B cell (primary cell): ENCODE measurements around the gene ALDH3A1. TPM values are rescaled to one million over a fixed set of nuclear protein-coding genes. Genes with fewer than 3 reads are reported as not detected.

ENCODE experiments used
- ATAC-seq: fragments of 200-7000 bp; cut with Tn5 transposase; one replicate; pipeline ENCODE4 v1.10.0; 2021; ENCODE audit warnings: low read depth, mild to moderate bottlenecking, moderate number of reproducible peaks, moderate library complexity
- CTCF ChIA-PET: fragments of 350-600 bp; sonication (Branson Sonifier 250); formaldehyde crosslinking; loops from one replicate; lab custom pipeline; 2021; ENCODE audit warnings: antibody characterized with exemption, inconsistent platforms; lab: Charles Lee
- POLR2A ChIA-PET: fragments of 350-600 bp; sonication (Branson Sonifier 250); formaldehyde crosslinking; loops from one replicate; lab custom pipeline; 2021; ENCODE audit warnings: antibody characterized with exemption; lab: Charles Lee
- DNase-seq: peaks from one replicate; pipeline ENCODE4 v3.0.0; 2013
- H2AFZ ChIP-seq: 2 replicates; pipeline ENCODE4 v1.6.1; 2012; ENCODE audit warnings: mild to moderate bottlenecking, low read depth, low read length; ENCODE audit not compliant: insufficient read depth, poor library complexity, severe bottlenecking
- H3K27ac ChIP-seq, 2 donors: 1 replicate in 1 of 2; 2 replicates in 1 of 2; pipeline ENCODE4 v1.5.1; 2012 to 2013; ENCODE audit warnings: low read length in 2 of 2, mild to moderate bottlenecking in 2 of 2, moderate library complexity in 1 of 2
- H3K27me3 ChIP-seq, 4 experiments: fragments of 200-600 bp in 1 of 4; sonication (generic) in 1 of 4; replicated peaks in 1 of 4; 1 replicate in 2 of 4; 2 replicates in 2 of 4; pipeline versions ENCODE4 v1.6.1 to v1.7.0; 2013 to 2016; ENCODE audit warnings: low read length in 3 of 4, mild to moderate bottlenecking in 2 of 4, mixed read lengths in 1 of 4, moderate library complexity in 1 of 4; ENCODE audit not compliant: insufficient read depth in 4 of 4, control insufficient read depth in 3 of 4; ENCODE audit errors: control extremely low read depth in 1 of 4
- H3K36me3 ChIP-seq, 2 experiments: replicated peaks in 1 of 2; 1 replicate in 1 of 2; 2 replicates in 1 of 2; pipeline versions ENCODE4 v1.6.1 to v1.7.1; 2013; ENCODE audit warnings: low read length in 1 of 2; ENCODE audit not compliant: insufficient read depth in 2 of 2, control insufficient read depth in 1 of 2; ENCODE audit errors: control extremely low read depth in 1 of 2, extremely low read depth in 1 of 2
- H3K4me1 ChIP-seq, 2 donors: fragments of 200-600 bp in 1 of 2; sonication (generic) in 1 of 2; 1 replicate in 1 of 2; 2 replicates in 1 of 2; pipeline versions ENCODE4 v1.5.1 to v1.6.1; 2013 to 2017; ENCODE audit warnings: low read length in 2 of 2; ENCODE audit not compliant: control insufficient read depth in 2 of 2, insufficient read depth in 2 of 2
- H3K4me2 ChIP-seq: replicated peaks from 2 replicates; pipeline ENCODE3; 2012; ENCODE audit warnings: mild to moderate bottlenecking, low read depth, low read length; ENCODE audit not compliant: poor library complexity, severe bottlenecking
- H3K4me3 ChIP-seq, 5 experiments: fragments of 200-600 bp in 1 of 5; sonication (generic) in 1 of 5; 1 replicate in 3 of 5; 2 replicates in 2 of 5; pipeline versions ENCODE4 v1.5.1 to v1.7.0; 2011 to 2016; ENCODE audit warnings: low read length in 4 of 5, mild to moderate bottlenecking in 4 of 5, low read depth in 2 of 5, control low read depth in 1 of 5, moderate library complexity in 1 of 5; ENCODE audit not compliant: insufficient read depth in 1 of 5; ENCODE audit errors: control extremely low read depth in 1 of 5, extremely low read depth in 1 of 5
- H3K79me2 ChIP-seq: fragments of 200-600 bp; sonication (generic); one replicate; pipeline ENCODE4 v1.6.0; 2016; ENCODE audit warnings: low read length; ENCODE audit not compliant: control insufficient read depth, insufficient read depth
- H3K9ac ChIP-seq: fragments of 200-600 bp; sonication (generic); 2 replicates; pipeline ENCODE4 v1.6.1; 2017; ENCODE audit warnings: mild to moderate bottlenecking, low read length, moderate library complexity
- H3K9me3 ChIP-seq, 3 donors: one replicate each; pipeline versions ENCODE4 v1.6.1 to v1.7.1; 2013; ENCODE audit warnings: low read length in 2 of 3; ENCODE audit not compliant: control insufficient read depth in 2 of 3, insufficient read depth in 1 of 3; ENCODE audit errors: control extremely low read depth in 1 of 3
- H4K20me1 ChIP-seq: 2 replicates; pipeline ENCODE4 v1.6.0; 2012; ENCODE audit warnings: mild to moderate bottlenecking, low read length; ENCODE audit not compliant: insufficient read depth, control insufficient read depth, poor library complexity, severe bottlenecking
- H3K27ac Mint-ChIP-seq: one replicate; pipeline ENCODE4 v1.8.0; 2021; ENCODE audit warnings: mixed read lengths
- H3K27me3 Mint-ChIP-seq: one replicate; pipeline ENCODE4 v1.8.0; 2021; ENCODE audit warnings: mixed read lengths
- H3K4me1 Mint-ChIP-seq: one replicate; pipeline ENCODE4 v1.8.0; 2021; ENCODE audit warnings: mixed read lengths
- H3K4me3 Mint-ChIP-seq: one replicate; pipeline ENCODE4 v1.8.0; 2021; ENCODE audit warnings: mixed read lengths
- H3K9me3 Mint-ChIP-seq: one replicate; pipeline ENCODE4 v1.8.0; 2022; ENCODE audit warnings: mixed read lengths; ENCODE audit not compliant: insufficient read depth
- CTCF ChIP-seq: fragments of 200-600 bp; IDR thresholded peaks from one replicate; pipeline ENCODE4 v1.8.0; 2022; ENCODE audit warnings: antibody characterized with exemption, mild to moderate bottlenecking
- EZH2 ChIP-seq: IDR thresholded peaks from 2 replicates; pipeline ENCODE4 v1.6.1; 2012; ENCODE audit warnings: borderline replicate concordance, low read depth, mild to moderate bottlenecking, moderate library complexity, low read length; ENCODE audit not compliant: insufficient read depth, poor library complexity, severe bottlenecking
- WGBS: methylation state at CpG from one replicate; pipeline ENCODE4 v1.1.5; 2013; ENCODE audit warnings: missing lambda C conversion rate; ENCODE audit not compliant: insufficient coverage; 5-methylcytosine and 5-hydroxymethylcytosine counted together
- intact Hi-C: fragments of 100-400 bp; cut with micrococcal nuclease; formaldehyde crosslinking; loops from one replicate; pipeline ENCODE4 v1.10.0; 2022
- polyA plus RNA-seq: library from polyadenylated mRNA; depleted of rRNA; stranded (reverse); fragments of >200 nt; gene quantifications from 2 replicates; pipeline ENCODE4 v1.2.3, GENCODE V29; 2012
- total RNA-seq, 2 donors: library from RNA; stranded (reverse); fragments of 120-200 nt in 1 of 2; gene quantifications; 1 replicate in 1 of 2; 2 replicates in 1 of 2; pipeline versions ENCODE4 v1.2.3 to v1.2.4, GENCODE V29; 2013 to 2022

Gene ALDH3A1
- total and polyA plus RNA-seq, 2 donors (not counting 1 experiment from before 2014, with no cell fraction given), result not detected

GRCh38 chr17:19771971-19772630, 24.0 kb upstream of the ALDH3A1 start:
- Mint-ChIP-seq H3K27ac (no peak overlapping the region), H3K27me3 (no peaks in the 10 kb centered on the region), H3K9me3 (no peaks in the 10 kb centered on the region), H3K4me3 (no peak overlapping the region), H3K4me1 (no peaks in the 10 kb centered on the region)
- H3K9ac ChIP-seq, result no peak overlapping the region
- H3K9me3 ChIP-seq, result no peaks in the 10 kb centered on the region
- no peak for ATAC-seq
- H3K36me3 ChIP-seq, result no peaks in the 10 kb centered on the region
- POLR2A ChIA-PET, result no interaction called here
- no peaks in the 10 kb centered on the region for H3K79me2 ChIP-seq
- no peak overlapping the region for H3K4me2 ChIP-seq
- no peak overlapping the region for H2AFZ ChIP-seq
- TF ChIP-seq EZH2, result no peak
- TF ChIP-seq CTCF, result no peak
- no peak for DNase-seq
- no peaks in the 10 kb centered on the region for H3K4me1 ChIP-seq
- intact Hi-C loops, result no loop called here
- WGBS, result 80% methylated on average over 4 of the region's 7 CpGs
- H4K20me1 ChIP-seq, result no peaks in the 10 kb centered on the region
- H3K4me3 ChIP-seq, result no peak overlapping the region
- no peak overlapping the region for H3K27ac ChIP-seq
- CTCF ChIA-PET, result interaction anchor here (1.0 to 1.6 kb wide), 6 partner anchors 8 to 259 kb away, joined by 3 to 4 read pairs (median 3); no protein-coding TSS in a partner anchor
- no peaks in the 10 kb centered on the region for H3K27me3 ChIP-seq

GRCh38 chr17:19770985-19771735, 23.1 kb upstream of the ALDH3A1 start:
- H3K4me3 ChIP-seq, result no peak overlapping the region
- Mint-ChIP-seq H3K4me1 (no peaks in the 10 kb centered on the region), H3K4me3 (no peak overlapping the region), H3K27me3 (no peaks in the 10 kb centered on the region), H3K27ac (no peak overlapping the region), H3K9me3 (no peaks in the 10 kb centered on the region)
- H2AFZ ChIP-seq, result no peak overlapping the region
- no peaks in the 10 kb centered on the region for H3K36me3 ChIP-seq
- H4K20me1 ChIP-seq, result no peaks in the 10 kb centered on the region
- CTCF ChIA-PET, result interaction anchor here (1.1 to 1.6 kb wide), 4 partner anchors 9 to 258 kb away, joined by 3 to 5 read pairs (median 4); no protein-coding TSS in a partner anchor
- intact Hi-C loops, result no loop called here
- POLR2A ChIA-PET, result no interaction called here
- DNase-seq, result no peak
- H3K27me3 ChIP-seq, result no peaks in the 10 kb centered on the region
- ATAC-seq, result no peak
- WGBS, result 97% methylated on average over 6 of the region's 6 CpGs
- no peaks in the 10 kb centered on the region for H3K9me3 ChIP-seq
- H3K4me2 ChIP-seq, result no peak overlapping the region
- no peak for TF ChIP-seq EZH2
- no peak for TF ChIP-seq CTCF
- H3K4me1 ChIP-seq, result no peaks in the 10 kb centered on the region
- H3K9ac ChIP-seq, result no peak overlapping the region
- no peaks in the 10 kb centered on the region for H3K79me2 ChIP-seq
- H3K27ac ChIP-seq, result no peak overlapping the region
